Liver (tissue), 9 donors: ENCODE data around the gene STMP1. TPM values are rescaled to one million over a fixed set of nuclear protein-coding genes. Genes with fewer than 3 reads are reported as not detected.
"Not testable (repeated sequence)": the region's sequence is repeated elsewhere in the genome, so short reads cannot be mapped to it uniquely, and the experiment has no call there.

Experiments
- DNase-seq: peaks from one replicate; pipeline ENCODE4 v3.0.0-alpha.2; 2017; ENCODE audit warnings: low spot score
- H3K27ac ChIP-seq, 2 donors: one replicate each; pipeline ENCODE4 v1.7.0; 2013; ENCODE audit warnings: inconsistent platforms in 2 of 2, low read length in 2 of 2, control low read depth in 1 of 2, low read depth in 1 of 2, mild to moderate bottlenecking in 1 of 2
- H3K27me3 ChIP-seq, 4 donors: one replicate each; pipeline versions ENCODE4 v1.6.1 to v1.7.0; 2013; ENCODE audit warnings: low read length in 3 of 4, inconsistent platforms in 1 of 4, mild to moderate bottlenecking in 1 of 4, moderate library complexity in 1 of 4; ENCODE audit not compliant: control insufficient read depth in 4 of 4, insufficient read depth in 4 of 4
- H3K36me3 ChIP-seq, 4 donors: one replicate each; pipeline versions ENCODE4 v1.6.1 to v1.7.0; 2013; ENCODE audit warnings: low read length in 3 of 4, mild to moderate bottlenecking in 3 of 4, low read depth in 1 of 4, moderate library complexity in 1 of 4; ENCODE audit not compliant: control insufficient read depth in 4 of 4, insufficient read depth in 3 of 4
- H3K4me1 ChIP-seq, 4 donors: one replicate each; pipeline versions ENCODE4 v1.6.1 to v1.7.0; 2013; ENCODE audit warnings: low read length in 3 of 4, mild to moderate bottlenecking in 3 of 4, moderate library complexity in 1 of 4; ENCODE audit not compliant: control insufficient read depth in 4 of 4, insufficient read depth in 4 of 4
- H3K4me3 ChIP-seq, 3 donors: one replicate each; pipeline versions ENCODE4 v1.6.1 to v1.7.0; 2013; ENCODE audit warnings: low read length in 3 of 3, control low read depth in 1 of 3, low read depth in 1 of 3, mild to moderate bottlenecking in 1 of 3
- H3K9ac ChIP-seq, 2 donors: one replicate each; pipeline ENCODE4 v1.7.0; 2013; ENCODE audit warnings: low read length in 2 of 2, mild to moderate bottlenecking in 2 of 2, moderate library complexity in 2 of 2, control low read depth in 1 of 2, low read depth in 1 of 2
- H3K9me3 ChIP-seq, 4 donors: one replicate each; pipeline versions ENCODE4 v1.6.1 to v1.7.0; 2013; ENCODE audit warnings: low read length in 3 of 4; ENCODE audit not compliant: control insufficient read depth in 4 of 4
- ATF3 ChIP-seq: IDR thresholded peaks from 2 replicates; pipeline ENCODE4 v1.6.1; 2016; ENCODE audit warnings: antibody characterized with exemption
- EGR1 ChIP-seq, 2 donors: IDR thresholded peaks; 2 replicates each; pipeline ENCODE4 v1.6.1; 2016 to 2018; ENCODE audit warnings: antibody characterized with exemption in 2 of 2, low read depth in 2 of 2
- FOXA1 ChIP-seq: IDR thresholded peaks from 2 replicates; pipeline ENCODE4 v1.6.1; 2016; ENCODE audit warnings: antibody characterized with exemption
- FOXA2 ChIP-seq: IDR thresholded peaks from 2 replicates; pipeline ENCODE4 v1.6.1; 2016; ENCODE audit warnings: antibody characterized with exemption
- HNF4A ChIP-seq, 2 donors: conservative IDR thresholded peaks; 2 replicates each; pipeline ENCODE4 v1.6.1; 2016; ENCODE audit warnings: antibody characterized with exemption in 2 of 2, mild to moderate bottlenecking in 2 of 2
- HNF4G ChIP-seq: IDR thresholded peaks from 2 replicates; pipeline ENCODE4 v1.6.1; 2016; ENCODE audit warnings: antibody characterized with exemption
- JUND ChIP-seq, 2 donors: IDR thresholded peaks; 2 replicates each; pipeline ENCODE4 v1.6.1; 2016; ENCODE audit warnings: antibody characterized with exemption in 2 of 2
- MAX ChIP-seq: IDR thresholded peaks from 2 replicates; pipeline ENCODE4 v1.6.1; 2016; ENCODE audit warnings: antibody characterized with exemption
- NR2F2 ChIP-seq: IDR thresholded peaks from 2 replicates; pipeline ENCODE4 v1.6.1; 2016; ENCODE audit warnings: antibody characterized with exemption
- RAD21 ChIP-seq, 2 donors: IDR thresholded peaks; 2 replicates each; pipeline ENCODE4 v1.6.1; 2016; ENCODE audit warnings: antibody characterized with exemption in 2 of 2, mild to moderate bottlenecking in 2 of 2
- REST ChIP-seq: IDR thresholded peaks from 2 replicates; pipeline ENCODE4 v1.6.1; 2016; ENCODE audit warnings: antibody characterized with exemption, mild to moderate bottlenecking
- RXRA ChIP-seq, 2 donors: IDR thresholded peaks; 2 replicates each; pipeline ENCODE4 v1.6.1; 2017 to 2018; ENCODE audit warnings: antibody characterized with exemption in 2 of 2, mild to moderate bottlenecking in 1 of 2
- SP1 ChIP-seq: IDR thresholded peaks from 2 replicates; pipeline ENCODE4 v1.6.1; 2018; ENCODE audit warnings: antibody characterized with exemption, mild to moderate bottlenecking
- TAF1 ChIP-seq: conservative IDR thresholded peaks from 2 replicates; pipeline ENCODE4 v1.6.1; 2016; ENCODE audit warnings: antibody characterized with exemption, mild to moderate bottlenecking
- YY1 ChIP-seq: IDR thresholded peaks from 2 replicates; pipeline ENCODE4 v1.6.1; 2016; ENCODE audit warnings: antibody characterized with exemption, mild to moderate bottlenecking
- ZBTB33 ChIP-seq: IDR thresholded peaks from 2 replicates; pipeline ENCODE4 v1.6.1; 2016; ENCODE audit warnings: antibody characterized with exemption
- WGBS: extraction: QIAGEN DNeasy Blood & Tissue Kit; methylation state at CpG from one replicate; pipeline ENCODE4 v1.1.7; 2013; 5-methylcytosine and 5-hydroxymethylcytosine counted together
- polyA plus RNA-seq, 2 donors: library from polyadenylated mRNA; stranded (reverse) in 1 of 2; unstranded in 1 of 2; fragments of 200-250 nt in 1 of 2; fragments of >200 nt in 1 of 2; fragmentation: Nextera tagmentation in 1 of 2; extraction: Ambion mirVana in 1 of 2; gene quantifications; one replicate each; pipeline versions ENCODE4 v1.2.1 to v1.2.3, GENCODE V29; 2013 to 2015
- total RNA-seq, 2 donors: library from RNA; depleted of rRNA; stranded (reverse); fragments of >200 nt; gene quantifications; one replicate each; pipeline ENCODE4 v1.2.3, GENCODE V29; 2014
- donor health status: healthy.
- donor health status: healthy.
- donor health status: healthy.
- donor health status: healthy.
- donor health status: healthy.

The STMP1 gene
- total and polyA plus RNA-seq, 4 donors, result 6.8 to 30.7 (median 13.8) TPM

GRCh38 chr7:135692055-135692454 is 29.7 kb downstream of the STMP1 start:
- Histone ChIP-seq H3K36me3 (peaks cover 0 to 16% (median 6%) of the 10 kb centered on the region in 4 donors), H3K9ac (no peak overlapping the region), H3K9me3 (no peaks in the 10 kb centered on the region), H3K27me3 (no peaks in the 10 kb centered on the region), H3K4me3 (no peak overlapping the region), H3K27ac (no peak overlapping the region), H3K4me1 (no peaks in the 10 kb centered on the region)
- 71% methylated on average over 3 of the region's 3 CpGs for WGBS
- DNase-seq, result no peak
- TF ChIP-seq ZBTB33 (no peak), EGR1 (IDR thresholded peaks at IDR 0.05; ENCODE audit: low read depth in 2 of 2) (no peak), HNF4G (no peak), NR2F2 (no peak), MAX (no peak), SP1 (no peak), YY1 (no peak), HNF4A (conservative IDR thresholded peaks at IDR 0.05) (no peak), ATF3 (no peak), RAD21 (IDR thresholded peaks at IDR 0.05) (no peak), RXRA (IDR thresholded peaks at IDR 0.05) (no peak), TAF1 (no peak), FOXA2 (no peak), REST (no peak)

- not testable (repeated sequence) for DNase-seq, H3K9me3 ChIP-seq, H3K27me3 ChIP-seq, H3K4me3 ChIP-seq, H3K27ac ChIP-seq, H3K4me1 ChIP-seq, H3K9ac ChIP-seq
- peaks cover 0 to 16% (median 6%) of the 10 kb centered on the region in 4 donors for H3K36me3 ChIP-seq
- over 99% methylated on average over 7 of the region's 7 CpGs for WGBS
Measured at GRCh38 chr7:135692606-135693005, 30.3 kb downstream of the STMP1 start.

GRCh38 chr7:135693558-135693957 is 31.2 kb downstream of the STMP1 start:
- peaks cover 0 to 16% (median 6%) of the 10 kb centered on the region in 4 donors for H3K36me3 ChIP-seq
- no peak for DNase-seq
- TF ChIP-seq REST (no peak), EGR1 (IDR thresholded peaks at IDR 0.05; ENCODE audit: low read depth in 2 of 2) (no peak), MAX (no peak), RAD21 (IDR thresholded peaks at IDR 0.05) (no peak), HNF4A (conservative IDR thresholded peaks at IDR 0.05) (no peak), RXRA (IDR thresholded peaks at IDR 0.05) (no peak), FOXA1 (no peak), JUND (IDR thresholded peaks at IDR 0.05) (no peak), ATF3 (no peak), SP1 (no peak)

More at GRCh38 chr7:135693558-135693957, 31.2 kb downstream of the STMP1 start:
- H3K9me3 ChIP-seq, result no peaks in the 10 kb centered on the region
- H3K27ac ChIP-seq, result no peak overlapping the region
- no peak overlapping the region for H3K4me3 ChIP-seq
- no peaks in the 10 kb centered on the region for H3K27me3 ChIP-seq
- H3K9ac ChIP-seq, result no peak overlapping the region
- H3K4me1 ChIP-seq, result no peaks in the 10 kb centered on the region
- 89% methylated on average over 4 of the region's 4 CpGs for WGBS
